ENCODE results near the gene WDR45.

Gene WDR45

GRCh38 chrX:49071877-49072711 is 7.6 kb downstream of the WDR45 start:
- no peak overlapping the region for H2AFZ ChIP-seq (ENCODE audit: low read depth, low read length)
- H2BK12ac ChIP-seq (ENCODE audit: low read length in 2 of 2) = no peak overlapping the region
- H3K27me3 ChIP-seq (ENCODE audit: control insufficient read depth in 1 of 2, insufficient read depth in 1 of 2, low read length in 2 of 2) = no peaks in the 10 kb centered on the region
- 70% methylated on average over 47 of the region's 63 CpGs for WGBS
- no peak overlapping the region for H2BK15ac ChIP-seq (ENCODE audit: low read depth, poor library complexity, severe bottlenecking)
- H3K4me2 ChIP-seq (ENCODE audit: low read length, poor library complexity, severe bottlenecking) = no peak overlapping the region
- no peak overlapping the region for H3K23ac ChIP-seq (ENCODE audit: low read length in 2 of 2)
- H3K27ac ChIP-seq (ENCODE audit: low read length, poor library complexity, severe bottlenecking) = no peak overlapping the region
- DNase-seq = no peak
- no peak overlapping the region for H3K4ac ChIP-seq (ENCODE audit: low read depth in 1 of 2, low read length in 2 of 2)
- H4K8ac ChIP-seq (ENCODE audit: low read length) = no peak overlapping the region
- H3K18ac ChIP-seq (ENCODE audit: low read depth in 1 of 2, low read length in 2 of 2) = no peak overlapping the region
- H3K9ac ChIP-seq (ENCODE audit: low read length) = peak overlapping the region; percentile 89
- no peak overlapping the region for H2BK120ac ChIP-seq (ENCODE audit: low read depth, low read length)
- no peaks in the 10 kb centered on the region for H3K9me3 ChIP-seq (ENCODE audit: control insufficient read depth, low read length)
- H2AK5ac ChIP-seq (ENCODE audit: low read length, severe bottlenecking) = no peak overlapping the region
- H3K4me1 ChIP-seq (ENCODE audit: control insufficient read depth, insufficient read depth, low read depth, low read length) = peaks cover 9% of the 10 kb centered on the region
- H3K4me3 ChIP-seq (ENCODE audit: insufficient read depth in 1 of 2, low read depth in 1 of 2, low read length in 2 of 2) = peak overlapping the region in 1 of 2 experiments; percentile 86
- peak overlapping the region in 1 of 2 experiments; percentile 86 for H3K14ac ChIP-seq (ENCODE audit: low read length in 2 of 2)
- H3K36me3 ChIP-seq (ENCODE audit: control insufficient read depth in 1 of 2, insufficient read depth in 2 of 2, low read depth in 1 of 2, low read length in 2 of 2) = peaks cover 18 to 56% of the 10 kb centered on the region in 2 experiments
- peak overlapping the region; percentile 50 for H4K91ac ChIP-seq (ENCODE audit: low read length)
- peaks cover 4% of the 10 kb centered on the region for H3K79me1 ChIP-seq (replicated peaks; ENCODE audit: low read length, poor library complexity, severe bottlenecking)
- no peak overlapping the region for H2BK5ac ChIP-seq (ENCODE audit: low read depth, low read length, poor library complexity, severe bottlenecking)

DNA sequence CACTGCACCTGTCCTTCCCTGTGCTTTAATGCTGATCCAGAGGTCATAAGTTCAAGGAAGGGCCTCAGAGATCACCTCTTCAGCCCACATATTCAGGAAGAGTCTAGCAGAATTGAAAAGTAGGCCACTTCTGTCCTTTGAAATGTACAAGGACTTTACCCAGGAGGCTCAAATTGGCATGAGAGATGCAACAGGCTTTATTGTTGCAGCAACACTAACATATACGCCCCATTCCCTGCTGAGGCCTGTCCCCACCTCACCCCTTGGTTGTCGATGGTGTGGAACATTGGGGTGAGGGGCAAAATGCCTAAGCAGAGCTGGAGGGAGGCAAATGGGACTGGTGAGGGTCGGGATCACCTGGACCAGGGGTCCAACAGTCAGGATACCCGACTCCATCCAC is 8.7 kb downstream of the WDR45 start:
- Histone ChIP-seq H3K79me1 (replicated peaks; ENCODE audit: low read length, poor library complexity, severe bottlenecking) (peaks cover 4% of the 10 kb centered on the region), H3K4me2 (ENCODE audit: low read length, poor library complexity, severe bottlenecking) (no peak overlapping the region), H2BK12ac (ENCODE audit: low read length in 2 of 2) (no peak overlapping the region), H3K4me1 (ENCODE audit: control insufficient read depth, insufficient read depth, low read depth, low read length) (peaks cover 9% of the 10 kb centered on the region), H3K27me3 (ENCODE audit: control insufficient read depth in 1 of 2, insufficient read depth in 1 of 2, low read length in 2 of 2) (no peaks in the 10 kb centered on the region), H3K4ac (ENCODE audit: low read depth in 1 of 2, low read length in 2 of 2) (no peak overlapping the region), H4K91ac (ENCODE audit: low read length) (no peak overlapping the region), H3K9ac (ENCODE audit: low read length) (no peak overlapping the region), H3K18ac (ENCODE audit: low read depth in 1 of 2, low read length in 2 of 2) (no peak overlapping the region), H2AK5ac (ENCODE audit: low read length, severe bottlenecking) (no peak overlapping the region), H3K27ac (ENCODE audit: low read length, poor library complexity, severe bottlenecking) (no peak overlapping the region), H2BK5ac (ENCODE audit: low read depth, low read length, poor library complexity, severe bottlenecking) (no peak overlapping the region), H3K9me3 (ENCODE audit: control insufficient read depth, low read length) (no peaks in the 10 kb centered on the region), H2AFZ (ENCODE audit: low read depth, low read length) (no peak overlapping the region), H2BK120ac (ENCODE audit: low read depth, low read length) (no peak overlapping the region), H3K23ac (ENCODE audit: low read length in 2 of 2) (no peak overlapping the region), H4K8ac (ENCODE audit: low read length) (no peak overlapping the region), H3K4me3 (ENCODE audit: insufficient read depth in 1 of 2, low read depth in 1 of 2, low read length in 2 of 2) (no peak overlapping the region), H2BK15ac (ENCODE audit: low read depth, poor library complexity, severe bottlenecking) (no peak overlapping the region), H3K36me3 (ENCODE audit: control insufficient read depth in 1 of 2, insufficient read depth in 2 of 2, low read depth in 1 of 2, low read length in 2 of 2) (peaks cover 15 to 52% of the 10 kb centered on the region in 2 experiments), H3K14ac (ENCODE audit: low read length in 2 of 2) (no peak overlapping the region)
- no peak for DNase-seq
- WGBS = 100% methylated on average over 4 of the region's 4 CpGs

DNA sequence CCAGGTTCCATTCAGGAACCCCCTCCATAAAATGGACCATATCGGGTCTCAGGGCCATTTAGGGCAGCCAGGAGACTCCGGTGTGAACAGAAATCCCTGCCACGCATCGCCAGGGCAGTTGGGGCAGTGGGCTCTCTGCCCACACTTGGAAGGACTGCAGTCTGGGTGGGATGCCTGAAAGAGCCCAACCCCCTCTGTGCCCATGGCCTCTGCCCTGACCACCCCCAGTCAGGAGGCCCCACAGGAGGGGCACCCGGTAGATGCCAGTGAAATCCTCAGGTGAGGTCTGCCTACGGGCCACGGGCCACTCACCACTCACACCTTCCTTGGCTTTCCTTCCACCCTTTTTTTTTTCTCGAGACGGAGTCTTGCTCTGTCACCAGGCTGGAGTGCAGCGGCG is 10.6 kb downstream of the WDR45 start:
- DNase-seq = no peak

DNA sequence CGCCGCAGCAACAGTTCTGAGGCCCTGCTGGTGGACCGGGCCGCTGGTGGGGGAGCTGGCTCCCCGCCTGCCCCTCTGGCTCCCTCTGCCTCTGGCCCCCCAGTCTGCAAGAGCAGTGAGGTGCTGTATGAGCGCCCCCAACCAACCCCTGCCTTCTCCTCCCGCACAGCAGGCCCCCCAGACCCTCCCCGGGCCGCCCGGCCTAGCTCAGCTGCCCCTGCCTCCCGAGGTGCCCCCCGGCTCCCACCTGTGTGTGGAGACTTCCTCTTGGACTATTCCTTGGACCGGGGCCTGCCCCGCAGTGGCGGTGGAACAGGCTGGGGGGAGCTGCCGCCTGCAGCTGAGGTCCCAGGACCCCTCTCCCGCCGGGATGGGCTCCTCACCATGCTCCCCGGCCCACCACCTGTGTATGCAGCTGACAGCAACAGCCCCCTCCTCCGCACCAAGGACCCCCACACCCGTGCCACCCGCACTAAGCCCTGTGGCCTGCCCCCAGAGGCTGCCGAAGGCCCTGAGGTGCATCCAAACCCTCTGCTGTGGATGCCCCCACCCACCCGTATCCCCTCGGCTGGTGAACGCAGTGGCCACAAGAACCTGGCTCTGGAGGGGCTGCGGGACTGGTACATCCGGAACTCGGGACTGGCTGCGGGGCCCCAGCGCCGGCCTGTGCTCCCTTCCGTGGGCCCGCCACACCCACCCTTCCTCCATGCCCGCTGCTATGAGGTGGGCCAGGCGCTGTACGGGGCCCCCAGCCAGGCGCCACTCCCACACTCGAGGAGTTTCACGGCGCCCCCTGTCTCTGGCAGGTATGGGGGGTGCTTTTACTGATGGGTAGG is 12.2 kb downstream of the WDR45 start:
- H2BK5ac ChIP-seq (ENCODE audit: low read depth, low read length, poor library complexity, severe bottlenecking) = no peak overlapping the region
- H2BK120ac ChIP-seq (ENCODE audit: low read depth, low read length) = no peak overlapping the region
- no peak overlapping the region for H3K4me2 ChIP-seq (ENCODE audit: low read length, poor library complexity, severe bottlenecking)
- peaks cover 10 to 65% of the 10 kb centered on the region in 2 experiments for H3K36me3 ChIP-seq (ENCODE audit: control insufficient read depth in 1 of 2, insufficient read depth in 2 of 2, low read depth in 1 of 2, low read length in 2 of 2)
- H2BK12ac ChIP-seq (ENCODE audit: low read length in 2 of 2) = no peak overlapping the region
- H3K27me3 ChIP-seq (ENCODE audit: control insufficient read depth in 1 of 2, insufficient read depth in 1 of 2, low read length in 2 of 2) = no peaks in the 10 kb centered on the region
- H3K9ac ChIP-seq (ENCODE audit: low read length) = no peak overlapping the region
- no peak overlapping the region for H3K4me3 ChIP-seq (ENCODE audit: insufficient read depth in 1 of 2, low read depth in 1 of 2, low read length in 2 of 2)
- H2AFZ ChIP-seq (ENCODE audit: low read depth, low read length) = no peak overlapping the region
- no peak overlapping the region for H3K4ac ChIP-seq (ENCODE audit: low read depth in 1 of 2, low read length in 2 of 2)
- no peak overlapping the region for H3K18ac ChIP-seq (ENCODE audit: low read depth in 1 of 2, low read length in 2 of 2)
- WGBS = 98% methylated on average over 32 of the region's 41 CpGs
- H4K8ac ChIP-seq (ENCODE audit: low read length) = no peak overlapping the region
- H3K79me1 ChIP-seq (replicated peaks; ENCODE audit: low read length, poor library complexity, severe bottlenecking) = peaks cover 6% of the 10 kb centered on the region
- peaks cover 2% of the 10 kb centered on the region for H3K4me1 ChIP-seq (ENCODE audit: control insufficient read depth, insufficient read depth, low read depth, low read length)
- H4K91ac ChIP-seq (ENCODE audit: low read length) = no peak overlapping the region
- H3K27ac ChIP-seq (ENCODE audit: low read length, poor library complexity, severe bottlenecking) = no peak overlapping the region
- H2BK15ac ChIP-seq (ENCODE audit: low read depth, poor library complexity, severe bottlenecking) = no peak overlapping the region
- DNase-seq = no peak
- no peak overlapping the region for H3K23ac ChIP-seq (ENCODE audit: low read length in 2 of 2)
- no peaks in the 10 kb centered on the region for H3K9me3 ChIP-seq (ENCODE audit: control insufficient read depth, low read length)
- no peak overlapping the region for H2AK5ac ChIP-seq (ENCODE audit: low read length, severe bottlenecking)
- no peak overlapping the region for H3K14ac ChIP-seq (ENCODE audit: low read length in 2 of 2)

More for the DNA sequence above, 10.6 kb downstream of the WDR45 start:
- Histone ChIP-seq H4K91ac (ENCODE audit: low read length) (no peak overlapping the region), H3K4me2 (ENCODE audit: low read length, poor library complexity, severe bottlenecking) (no peak overlapping the region), H3K9ac (ENCODE audit: low read length) (no peak overlapping the region), H3K4me1 (ENCODE audit: control insufficient read depth, insufficient read depth, low read depth, low read length) (peaks cover 9% of the 10 kb centered on the region), H3K14ac (ENCODE audit: low read length in 2 of 2) (no peak overlapping the region), H2AK5ac (ENCODE audit: low read length, severe bottlenecking) (no peak overlapping the region), H3K9me3 (ENCODE audit: control insufficient read depth, low read length) (no peaks in the 10 kb centered on the region), H2BK15ac (ENCODE audit: low read depth, poor library complexity, severe bottlenecking) (no peak overlapping the region), H3K18ac (ENCODE audit: low read depth in 1 of 2, low read length in 2 of 2) (no peak overlapping the region), H3K79me1 (replicated peaks; ENCODE audit: low read length, poor library complexity, severe bottlenecking) (peaks cover 6% of the 10 kb centered on the region), H2BK12ac (ENCODE audit: low read length in 2 of 2) (no peak overlapping the region), H3K4me3 (ENCODE audit: insufficient read depth in 1 of 2, low read depth in 1 of 2, low read length in 2 of 2) (no peak overlapping the region), H3K23ac (ENCODE audit: low read length in 2 of 2) (no peak overlapping the region), H3K36me3 (ENCODE audit: control insufficient read depth in 1 of 2, insufficient read depth in 2 of 2, low read depth in 1 of 2, low read length in 2 of 2) (peaks cover 10 to 57% of the 10 kb centered on the region in 2 experiments), H2AFZ (ENCODE audit: low read depth, low read length) (no peak overlapping the region), H3K27ac (ENCODE audit: low read length, poor library complexity, severe bottlenecking) (no peak overlapping the region), H2BK5ac (ENCODE audit: low read depth, low read length, poor library complexity, severe bottlenecking) (no peak overlapping the region), H4K8ac (ENCODE audit: low read length) (no peak overlapping the region), H3K4ac (ENCODE audit: low read depth in 1 of 2, low read length in 2 of 2) (no peak overlapping the region), H2BK120ac (ENCODE audit: low read depth, low read length) (no peak overlapping the region), H3K27me3 (ENCODE audit: control insufficient read depth in 1 of 2, insufficient read depth in 1 of 2, low read length in 2 of 2) (no peaks in the 10 kb centered on the region)
- 90% methylated on average over 10 of the region's 11 CpGs for WGBS
